KG1 (cell line): ENCODE measurements around the gene SEPTIN10.
"Not testable (repeated sequence)": the region's sequence is repeated elsewhere in the genome, so short reads cannot be mapped to it uniquely, and the experiment has no call there.

Source experiments
- DNase-seq: peaks from one replicate; lab custom pipeline; 2025; lab: John Stamatoyannopoulos, UW

The SEPTIN10 gene

DNA sequence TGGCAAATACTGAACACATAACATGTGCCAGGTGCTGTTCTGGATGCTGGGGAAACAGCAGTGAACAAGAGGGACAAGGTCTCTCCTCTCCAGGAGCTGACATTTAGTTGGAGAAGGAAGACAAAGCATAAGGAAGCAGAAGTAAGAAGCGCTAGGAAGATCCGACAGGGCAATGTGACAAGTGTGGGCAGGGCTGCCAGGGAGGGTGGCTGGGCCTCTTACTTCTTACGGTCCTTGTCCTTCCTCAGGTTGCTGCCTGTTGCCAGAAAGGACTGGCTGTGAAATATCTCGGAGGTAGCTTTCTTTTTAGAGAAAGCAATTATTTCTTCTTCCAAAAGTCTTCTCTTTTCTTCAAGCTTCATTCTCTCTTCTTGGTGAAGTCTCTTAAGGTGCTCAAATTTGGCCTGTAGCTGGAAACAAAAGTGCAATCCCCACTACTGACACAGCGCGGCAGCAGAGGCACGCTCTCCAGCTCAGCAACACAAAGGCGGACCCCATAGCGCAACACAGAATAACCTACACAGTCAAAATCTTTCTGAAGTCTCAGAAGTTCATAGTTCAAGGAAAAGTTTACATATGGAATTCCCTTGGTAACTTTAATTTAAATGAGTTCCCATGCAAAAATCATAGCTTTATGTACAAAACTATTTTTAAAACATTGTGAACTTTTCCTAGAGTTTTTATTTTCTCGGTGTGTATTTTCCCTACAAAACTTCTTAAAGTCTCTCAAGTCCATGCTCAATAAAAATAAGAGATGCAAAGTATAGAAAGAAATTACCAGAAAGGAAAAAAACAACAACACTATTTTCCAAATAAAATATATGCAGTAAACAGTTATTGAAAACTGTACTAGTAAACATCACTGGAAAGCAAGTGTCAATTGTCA lies 67.7 kb downstream of the SEPTIN10 start:
- peak; percentile 41 for DNase-seq

DNA sequence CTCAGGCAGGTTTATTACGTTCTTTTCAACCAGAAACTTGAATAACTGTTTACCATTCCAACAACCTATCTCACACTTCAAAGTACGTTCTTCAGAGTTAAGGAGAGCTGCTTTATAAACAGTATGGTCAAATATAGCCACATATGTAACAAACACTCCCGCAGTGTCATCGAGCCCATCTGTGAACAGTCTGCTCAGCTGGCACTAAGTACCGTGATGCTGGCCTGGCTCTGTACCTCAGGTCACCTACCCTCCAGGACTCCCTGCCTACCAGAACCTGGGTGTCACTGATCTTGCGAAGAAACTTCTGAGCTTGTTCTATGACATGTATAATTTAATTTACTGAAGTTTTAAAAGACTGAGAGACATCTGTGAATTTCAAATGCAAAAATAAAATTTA lies 71.4 kb downstream of the SEPTIN10 start:
- no peak for DNase-seq

DNA sequence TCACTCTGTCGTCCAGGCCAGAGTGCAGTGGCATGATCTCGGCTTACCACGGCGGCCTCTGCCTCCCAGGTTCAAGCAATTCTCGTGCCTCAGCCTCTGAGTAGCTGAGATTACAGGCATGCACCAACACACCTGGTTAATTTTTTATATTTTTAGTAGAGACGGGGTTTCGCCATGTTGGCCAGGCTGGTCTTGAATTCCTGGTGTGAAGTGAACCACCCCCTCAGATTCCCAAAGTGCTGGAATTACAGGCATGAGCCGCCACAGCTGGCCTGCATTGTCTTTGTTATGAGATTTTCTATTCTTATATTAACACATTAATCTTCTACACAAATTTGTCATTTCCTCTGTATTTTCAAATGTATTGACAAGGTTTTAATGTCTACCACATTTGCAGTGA lies 75.2 kb downstream of the SEPTIN10 start:
- DNase-seq, result no peak

DNA sequence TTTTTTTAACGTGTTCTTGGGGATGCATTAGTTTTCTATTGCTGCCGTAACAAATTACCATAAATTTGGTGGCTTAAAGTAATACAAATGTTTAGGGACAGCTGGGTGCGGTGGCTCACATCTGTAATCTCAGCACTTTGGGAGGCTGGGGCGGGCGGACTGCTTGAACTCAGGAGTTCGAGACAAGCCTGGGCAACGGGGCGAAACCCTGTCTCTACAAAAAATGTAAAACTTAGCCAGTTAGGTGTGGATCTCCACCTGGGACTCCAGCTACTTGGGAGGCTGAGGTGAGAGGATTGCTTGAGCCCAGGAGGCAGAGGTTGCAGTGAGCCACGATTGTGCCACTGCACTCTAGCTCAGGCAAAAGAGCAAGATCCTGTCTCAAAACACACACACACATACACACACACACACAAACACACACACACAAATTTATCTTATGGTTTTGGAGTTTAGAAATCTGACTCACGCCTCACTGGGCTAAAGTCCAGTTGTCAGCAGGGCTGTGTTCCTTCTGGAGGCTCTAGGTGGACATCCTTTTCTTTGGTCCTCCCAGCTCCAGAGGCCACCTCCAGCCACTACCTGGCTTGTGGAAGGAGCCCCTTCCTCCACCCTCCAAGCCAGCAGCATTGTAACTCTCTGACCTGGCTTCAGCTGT lies 76.1 kb downstream of the SEPTIN10 start:
- DNase-seq, result no peak

DNA sequence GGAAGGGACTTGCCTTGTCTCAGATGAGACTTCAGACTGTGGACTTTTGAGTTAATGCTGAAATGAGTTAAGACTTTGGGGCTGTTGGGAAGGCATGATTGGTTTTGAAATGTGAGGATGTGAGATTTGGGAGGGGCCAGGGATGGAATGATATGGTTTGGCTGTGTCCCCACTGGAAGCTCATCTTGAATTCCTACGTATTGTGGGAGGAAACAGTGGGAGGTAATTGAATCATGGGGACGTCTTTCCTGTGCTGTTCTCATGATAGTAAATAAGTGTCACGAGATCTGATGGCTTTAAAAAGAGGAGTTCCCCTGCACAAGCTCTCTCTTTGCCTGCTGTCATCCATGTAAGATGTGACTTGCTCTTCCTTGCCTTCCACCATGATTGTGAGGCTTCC lies 77.2 kb downstream of the SEPTIN10 start:
- DNase-seq, result not testable (repeated sequence)

DNA sequence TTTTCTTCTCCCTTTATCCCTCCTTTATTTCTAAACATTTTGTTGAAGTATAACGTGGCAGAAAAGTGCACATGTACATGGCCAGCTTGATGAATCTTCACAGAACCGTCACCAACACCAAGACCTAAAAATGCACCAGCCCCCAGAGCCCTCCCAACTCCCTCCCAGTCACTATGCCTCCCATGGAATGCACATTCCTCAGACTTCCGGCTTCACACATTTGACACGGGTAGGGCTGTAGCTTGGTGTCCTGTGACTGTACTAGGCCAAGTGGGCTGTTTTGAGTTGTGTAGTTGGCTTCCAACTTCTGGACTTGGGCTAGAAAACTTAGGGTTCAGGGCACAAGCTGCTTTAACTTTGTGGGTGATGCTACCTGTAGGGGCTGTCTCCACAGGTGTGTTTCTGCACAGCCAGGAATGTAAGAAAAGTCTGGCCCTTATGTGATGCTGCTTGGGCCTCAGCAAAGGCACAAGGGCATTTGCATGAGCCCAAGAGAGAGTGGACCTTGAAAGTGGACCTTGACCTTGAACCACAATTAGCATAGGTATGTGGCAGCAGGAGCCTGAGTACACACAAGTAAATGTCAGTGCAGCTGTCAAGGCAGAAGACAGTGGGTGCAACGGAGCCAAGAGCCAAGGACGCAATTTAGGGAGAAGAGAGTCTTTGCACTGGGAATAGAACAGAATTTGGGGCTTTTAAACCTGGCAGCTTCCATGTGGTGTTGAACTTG lies 78.4 kb downstream of the SEPTIN10 start:
- DNase-seq, result no peak

DNA sequence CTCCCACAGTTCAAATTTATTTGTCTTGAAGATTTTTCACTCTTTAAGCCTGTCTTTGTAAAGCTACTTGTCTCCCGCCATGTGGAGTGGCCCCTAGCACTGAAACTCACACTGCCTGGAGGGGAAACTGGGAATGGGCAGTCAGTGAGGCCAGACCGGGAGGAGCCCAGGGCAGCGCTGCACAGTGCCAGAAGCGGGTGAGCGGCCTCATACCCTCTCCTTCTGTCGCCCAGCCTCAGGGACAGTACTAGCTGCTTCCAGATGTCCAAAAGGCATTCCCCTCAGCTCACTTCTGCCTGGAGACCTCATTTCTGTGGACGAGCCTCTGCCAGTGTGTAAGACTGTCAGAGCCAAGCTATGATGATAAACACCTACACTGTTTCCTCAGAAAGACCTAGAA lies 79.9 kb downstream of the SEPTIN10 start:
- DNase-seq, result no peak

DNA sequence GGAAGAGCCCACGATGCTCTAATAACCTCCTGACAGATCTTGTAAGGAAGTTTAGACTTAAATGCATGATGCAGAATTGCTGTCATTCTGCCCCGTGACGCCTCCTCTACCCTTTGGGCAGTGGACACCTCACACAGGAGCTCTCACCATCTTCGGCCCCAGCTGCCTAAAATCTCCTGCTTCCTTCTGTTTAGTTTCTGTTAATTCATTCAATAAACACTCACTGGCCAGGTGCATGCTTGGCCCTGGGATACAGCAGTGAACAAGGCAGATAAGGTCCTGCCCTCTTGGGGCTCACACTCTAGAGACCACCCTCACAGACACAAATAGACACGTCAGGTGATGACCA lies 81.1 kb downstream of the SEPTIN10 start:
- no peak for DNase-seq

DNA sequence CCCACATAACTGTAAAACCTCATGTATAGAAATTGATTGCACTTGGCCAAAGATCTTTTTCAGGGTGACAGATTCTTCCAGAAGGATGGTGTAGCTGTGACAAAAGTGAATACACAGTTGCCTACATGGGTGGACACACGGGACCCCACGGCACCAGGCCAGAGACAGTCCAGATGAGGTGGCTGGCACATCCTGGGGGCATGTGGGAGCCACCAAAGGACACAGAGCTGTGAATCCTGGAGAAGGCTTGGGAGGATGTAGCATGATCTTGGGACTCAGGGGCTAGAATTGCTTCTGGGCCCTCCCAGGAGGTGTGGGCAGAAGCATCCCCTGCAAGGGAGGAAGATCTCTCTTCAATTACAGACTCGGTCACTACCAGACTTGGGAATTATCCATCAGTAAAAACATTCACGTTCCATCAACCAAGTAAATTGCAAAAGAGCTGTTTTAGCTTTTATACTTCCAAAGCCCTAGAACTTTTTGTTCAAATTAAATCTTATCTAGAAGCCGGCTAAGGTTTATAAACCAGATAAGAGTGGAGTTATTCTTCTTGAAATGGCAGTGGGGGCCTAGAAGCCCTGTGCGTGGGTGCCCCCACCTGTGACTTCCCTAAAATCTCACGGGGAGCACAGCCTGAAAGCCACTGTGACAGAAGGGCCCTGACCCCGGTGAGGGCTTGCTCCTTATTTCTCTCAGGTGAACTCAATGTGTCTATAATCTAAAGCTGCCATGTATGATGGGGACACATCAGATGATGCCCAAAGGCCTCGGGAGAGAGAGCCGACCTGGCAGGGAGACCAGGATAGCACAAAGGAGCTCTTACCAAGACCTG lies 81.7 kb downstream of the SEPTIN10 start:
- DNase-seq, result no peak

DNA sequence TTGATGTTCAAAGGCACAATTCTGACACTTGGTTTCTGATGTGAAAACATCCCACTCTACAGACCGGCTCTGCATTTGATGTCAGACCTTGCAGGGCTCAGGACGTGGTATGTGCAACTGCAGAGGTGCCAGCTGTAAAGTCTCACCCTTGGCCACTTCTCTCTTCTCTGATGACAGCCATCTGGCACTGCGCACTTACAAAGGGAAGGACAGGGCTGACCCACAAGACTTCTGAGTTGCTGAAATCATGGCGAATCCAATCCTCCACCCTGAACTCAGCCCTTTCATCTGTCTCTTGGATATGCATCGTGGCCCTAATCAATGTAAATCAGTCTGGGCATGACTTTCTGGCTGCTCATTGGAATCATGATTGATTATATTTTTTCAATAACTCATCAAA lies 82.5 kb downstream of the SEPTIN10 start:
- no peak for DNase-seq

DNA sequence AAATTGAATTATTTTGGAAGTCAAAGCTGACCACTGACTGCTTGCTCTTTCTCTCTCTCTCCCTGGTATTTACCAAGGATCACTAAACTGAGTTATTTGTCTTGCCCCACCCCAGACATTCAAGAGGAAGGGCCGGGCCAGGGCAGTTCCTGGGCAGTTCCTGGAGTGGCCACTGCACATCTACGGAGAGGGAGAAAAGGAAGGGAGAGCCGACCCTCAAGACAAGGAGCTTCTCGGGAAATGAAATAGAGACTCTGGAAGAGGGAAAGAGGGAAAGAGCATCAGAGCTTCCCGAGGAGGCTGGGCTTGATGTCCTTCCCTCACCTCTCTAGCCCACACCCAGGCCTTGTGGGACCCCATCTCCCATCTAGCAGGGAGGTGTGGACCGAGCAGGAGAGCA lies 83.1 kb downstream of the SEPTIN10 start:
- no peak for DNase-seq

DNA sequence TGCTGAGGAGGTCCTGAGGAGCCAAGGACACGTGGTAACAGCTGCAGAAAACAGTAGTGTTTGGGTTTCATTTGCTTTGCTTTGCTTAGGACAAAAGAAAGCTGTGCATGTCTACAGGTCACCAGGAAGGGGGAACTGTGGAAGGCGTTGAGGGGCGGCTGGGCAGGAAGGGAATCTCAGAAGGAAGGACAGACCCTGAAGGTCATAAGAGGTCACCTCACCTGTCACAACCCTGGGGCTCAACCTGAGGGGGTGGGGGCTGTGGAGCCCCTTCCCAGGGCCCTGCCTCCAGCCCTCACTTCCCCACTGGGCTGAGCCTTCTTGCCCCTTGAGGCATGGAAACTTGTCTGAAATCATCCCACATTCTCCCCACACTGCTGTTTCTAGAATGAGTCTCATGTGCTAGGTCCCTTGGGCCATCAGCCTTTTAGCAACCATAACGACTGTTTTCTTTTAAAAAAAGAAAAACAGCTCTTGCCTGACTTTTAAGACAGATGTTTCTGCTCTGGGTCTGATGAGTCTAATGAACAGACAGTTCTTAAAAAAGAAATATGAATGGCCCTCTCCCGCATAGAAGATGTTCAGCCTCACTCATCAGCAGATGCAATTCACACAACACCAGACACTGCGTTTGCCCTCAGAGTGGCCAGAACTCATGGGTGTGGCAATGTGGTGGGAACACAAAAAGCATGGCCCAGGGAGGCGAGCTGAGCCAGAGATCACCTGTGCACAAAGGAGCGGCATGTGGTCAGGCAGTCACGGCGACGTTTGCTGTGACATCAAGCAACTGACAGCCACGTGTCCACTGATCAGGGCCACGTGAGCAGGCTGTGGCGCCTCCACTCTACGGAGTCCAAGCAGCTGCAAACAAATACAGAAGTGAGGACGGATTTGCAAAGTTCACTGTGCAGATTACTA lies 84.0 kb downstream of the SEPTIN10 start:
- DNase-seq, result no peak

DNA sequence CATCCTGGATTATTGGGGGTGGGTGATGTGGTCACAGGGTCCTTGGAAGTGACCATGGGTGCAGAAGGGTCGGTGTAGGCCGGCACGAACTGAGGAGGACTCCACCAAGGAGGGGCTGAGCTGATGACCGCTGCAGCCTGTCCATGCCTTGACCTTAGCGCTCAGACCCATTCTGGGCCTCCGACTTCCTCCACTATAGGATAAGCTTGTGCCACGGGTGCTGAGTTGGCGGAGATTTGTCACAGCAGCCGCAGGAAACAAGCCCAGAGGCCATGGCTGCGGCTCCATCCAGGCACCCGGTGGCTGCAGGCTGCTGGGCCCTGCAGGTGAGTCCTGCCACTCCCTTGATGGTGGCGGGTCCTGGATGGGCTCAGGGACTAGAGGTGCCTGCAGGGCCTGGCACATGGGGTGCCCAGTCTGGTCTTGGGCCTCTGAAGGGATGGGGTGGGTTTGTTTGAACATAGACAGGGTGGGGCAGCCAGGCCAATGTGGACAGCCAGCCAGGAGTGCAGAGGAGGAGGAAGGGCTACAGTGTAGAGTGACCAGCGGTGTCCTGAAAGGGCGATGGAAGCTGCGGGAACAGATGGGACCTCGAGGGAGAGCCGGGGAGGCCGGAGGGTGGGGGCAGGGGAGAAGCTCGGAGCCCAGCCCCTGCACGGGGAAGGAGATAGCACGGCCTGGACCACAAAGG lies 84.8 kb downstream of the SEPTIN10 start:
- DNase-seq, result no peak

DNA sequence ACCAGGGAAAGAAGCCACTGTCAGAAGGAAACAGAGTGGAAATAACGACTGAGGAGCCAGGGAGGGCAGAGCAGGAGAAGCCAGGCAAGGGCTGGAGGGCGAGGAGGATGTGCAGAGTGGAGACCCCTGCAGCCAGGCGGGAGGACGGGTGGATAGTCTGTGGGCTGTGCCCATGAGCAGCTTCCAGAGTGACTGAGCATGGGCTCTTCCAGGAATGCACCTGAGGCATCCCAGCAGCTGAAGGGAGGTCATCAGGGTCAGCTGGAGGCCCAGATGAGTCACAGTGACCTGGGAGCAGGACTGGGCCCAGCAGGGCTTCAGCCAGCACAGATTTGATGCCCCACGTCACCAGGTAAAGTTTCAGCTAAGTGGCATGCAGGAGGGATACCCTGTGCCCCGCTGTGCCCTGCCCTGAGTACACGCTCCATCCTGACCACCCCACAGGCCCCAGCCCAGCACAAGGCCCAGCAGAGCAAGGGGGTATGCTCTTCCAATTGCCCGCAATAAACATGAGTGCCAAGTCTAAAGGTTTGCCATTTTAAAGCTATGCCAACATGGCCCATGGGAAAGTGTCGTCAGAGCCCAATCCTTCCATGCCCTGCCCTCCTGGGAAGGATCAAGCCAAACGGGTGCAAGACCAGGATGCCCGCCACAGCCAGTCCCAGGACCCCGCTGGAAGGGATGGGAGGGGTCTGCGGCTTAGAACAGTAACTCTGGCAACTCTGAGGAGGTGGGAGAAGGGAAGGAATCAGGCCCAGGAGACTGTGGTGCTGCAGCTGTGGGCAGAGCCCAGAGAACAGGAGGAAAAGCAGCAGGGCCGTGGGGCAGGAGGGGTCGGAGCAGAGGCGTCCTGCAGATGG lies 85.7 kb downstream of the SEPTIN10 start:
- no peak for DNase-seq

DNA sequence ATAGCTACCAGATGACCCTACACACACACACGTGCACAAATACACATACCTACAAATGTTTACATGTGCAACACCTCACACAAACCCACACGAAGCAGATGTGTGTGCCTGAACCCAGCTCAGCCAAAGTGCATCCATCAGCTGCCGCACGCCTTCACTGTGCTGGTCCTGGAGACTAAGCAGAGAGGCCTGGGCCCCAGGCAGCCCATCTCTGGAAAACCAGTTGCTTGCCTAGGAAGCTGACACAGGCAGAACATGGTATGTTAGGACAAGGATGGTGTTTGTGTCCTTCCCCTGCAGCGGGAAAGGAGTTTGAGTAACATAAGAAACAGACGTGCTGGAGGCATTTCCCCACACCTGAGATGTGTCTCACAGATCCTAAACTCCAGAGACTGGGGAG lies 86.7 kb downstream of the SEPTIN10 start:
- no peak for DNase-seq

DNA sequence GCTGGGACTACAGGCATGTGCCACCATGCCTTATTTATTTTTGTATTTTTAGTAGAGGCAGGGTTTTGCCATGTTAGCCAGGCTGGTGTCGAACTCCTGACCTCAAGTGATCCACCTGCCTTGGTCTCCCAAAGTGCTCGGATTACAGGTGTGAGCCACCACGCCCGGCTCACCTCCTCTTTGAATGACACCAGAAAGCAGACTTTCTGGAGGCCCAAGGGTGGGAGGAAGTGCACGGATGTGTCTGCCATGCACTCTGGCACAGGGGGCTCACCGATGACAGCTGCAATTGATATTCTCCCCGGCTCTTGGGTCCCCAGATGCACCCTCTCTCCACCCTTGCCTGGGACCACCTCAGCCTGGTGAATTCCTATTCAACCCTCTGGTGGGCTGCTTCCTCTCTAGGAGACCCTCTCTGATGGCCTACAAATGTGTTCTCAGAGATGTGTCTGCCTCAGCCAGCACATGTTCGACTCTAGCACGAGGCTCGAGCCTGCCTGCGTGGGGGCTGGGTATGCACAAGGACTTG lies 87.3 kb downstream of the SEPTIN10 start:
- no peak for DNase-seq

DNA sequence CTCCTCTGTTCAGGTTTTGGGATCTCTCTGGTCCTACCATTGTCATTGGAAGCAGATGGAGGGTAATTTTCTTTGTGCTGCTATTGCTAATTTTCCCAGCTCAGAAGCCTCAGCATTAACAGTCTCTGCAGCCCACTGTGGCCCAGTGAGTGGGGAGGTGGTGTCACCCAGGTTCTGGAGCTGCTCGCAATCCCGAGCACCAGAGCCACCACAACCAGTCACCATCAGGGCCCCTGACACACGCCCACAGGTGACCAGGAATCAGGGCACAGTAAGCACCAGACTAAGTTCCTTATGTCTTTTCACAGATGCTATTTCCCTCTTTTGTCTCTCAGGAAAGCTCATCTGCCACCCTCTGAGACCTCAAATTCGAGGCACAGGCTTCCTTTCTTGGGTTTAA lies 87.9 kb downstream of the SEPTIN10 start:
- DNase-seq, result peak; percentile 17

DNA sequence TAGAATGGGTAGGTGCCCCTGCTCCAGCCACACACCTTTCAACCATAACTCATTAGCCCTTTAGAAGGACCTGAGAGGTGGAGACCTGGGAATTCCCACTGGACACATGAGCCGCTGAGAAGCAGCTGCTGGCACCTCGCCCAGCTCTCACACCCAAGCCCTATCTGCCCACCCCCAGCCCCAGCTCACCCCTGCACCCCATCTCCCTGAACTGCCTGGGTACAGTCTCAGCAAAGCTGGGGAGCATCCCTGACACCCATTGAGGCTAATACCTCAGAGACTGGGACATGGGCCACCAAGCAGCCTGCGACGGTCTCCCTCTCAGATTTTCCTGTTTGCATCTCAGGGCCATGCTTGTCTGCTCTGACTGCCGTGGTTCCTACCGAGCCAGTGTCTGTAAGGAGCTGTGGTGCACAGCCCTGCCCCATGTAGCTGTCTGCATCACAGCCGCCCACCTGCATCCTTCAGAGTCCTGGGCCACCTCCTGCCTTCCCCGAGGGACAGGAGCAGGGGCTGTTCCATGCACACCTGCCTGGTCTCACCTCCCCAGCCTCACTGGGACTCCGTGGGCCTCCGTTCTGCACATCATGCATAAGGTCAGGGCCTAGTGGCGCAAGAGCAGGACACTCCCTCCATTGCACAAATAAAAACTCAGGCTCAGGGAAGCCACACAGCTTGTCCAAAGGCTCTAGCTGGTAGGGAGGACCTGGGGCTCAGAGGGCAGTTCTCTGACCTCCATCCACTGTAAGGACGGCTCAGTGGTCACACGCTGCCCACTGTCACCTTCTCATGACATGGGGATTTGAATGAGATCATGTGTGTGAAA lies 90.0 kb downstream of the SEPTIN10 start:
- DNase-seq, result no peak
